Cardiac septum (tissue), 1 donor: ENCODE results near the gene CRYL1. TPM values are rescaled to one million over a fixed set of nuclear protein-coding genes. Genes with fewer than 3 reads are reported as not detected.

ENCODE experiments used
- DNase-seq: peaks from one replicate; pipeline ENCODE4 v3.0.0-alpha.2; 2020; ENCODE audit warnings: low spot score
- intact Hi-C: fragments of 100-400 bp; cut with DNase I; formaldehyde crosslinking; loops from one replicate; pipeline ENCODE4 v1.14.0; 2022
- total RNA-seq: library from RNA; stranded (reverse); fragmentation: NEBNext Ultra II Directional; extraction: Animal tissue kit (Norgen Biotek cat#: 25700); gene quantifications from one replicate; pipeline ENCODE4 v1.2.1, GENCODE V29; 2021
- donor health status: DM: no; HTN: no; CAD: no.

The CRYL1 gene
- total RNA-seq, 1 donor from 2014 or later: 20.6 TPM

GRCh38 chr13:20391597-20392452 lies 133.8 kb downstream of the CRYL1 start:
- no peak for DNase-seq
- intact Hi-C loops: no loop called here

- DNase-seq: no peak
- intact Hi-C loops: no loop called here
Observed at GRCh38 chr13:20390526-20391175, 135.0 kb downstream of the CRYL1 start.

DNA sequence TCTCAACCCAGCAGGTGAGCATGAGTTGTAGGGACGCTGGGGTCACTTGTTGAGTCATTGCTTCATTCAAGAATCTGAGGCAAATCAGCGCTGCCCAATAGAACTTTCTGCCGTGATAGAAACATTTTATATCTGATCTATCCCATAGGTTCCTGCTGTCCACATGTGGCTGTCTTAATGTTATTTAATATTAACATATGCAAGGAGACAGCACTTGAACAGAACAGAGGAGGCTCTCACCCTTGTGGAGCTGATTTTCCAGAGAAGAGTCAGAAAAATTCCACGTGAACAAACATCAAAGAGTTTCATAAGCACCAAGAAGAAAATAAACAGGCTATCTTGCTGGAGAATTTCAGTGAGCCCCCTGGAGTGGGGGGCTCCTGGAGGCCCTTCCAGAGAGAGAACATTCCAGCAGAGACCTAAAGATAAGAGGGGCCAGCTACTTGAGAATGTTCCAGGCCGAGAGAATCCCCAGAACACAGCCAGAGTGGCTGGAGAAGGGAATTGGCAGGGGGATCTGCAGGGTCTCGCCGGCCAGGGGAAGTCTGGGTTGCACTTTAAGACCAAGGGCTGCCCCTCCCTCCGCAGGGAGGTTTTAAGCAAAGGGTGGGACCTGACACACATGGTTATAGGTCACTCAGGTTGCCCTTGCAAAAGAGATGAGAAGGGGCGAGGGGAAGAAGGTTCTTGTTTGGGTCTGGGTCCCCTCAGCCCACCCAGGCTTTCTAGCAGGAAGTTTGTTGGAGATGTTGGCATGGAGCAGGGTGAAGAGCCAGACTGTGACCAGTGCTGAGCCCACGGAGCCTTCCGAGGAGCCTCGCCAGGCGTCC lies 135.7 kb downstream of the CRYL1 start:
- intact Hi-C loops: no loop called here
- no peak for DNase-seq

DNA sequence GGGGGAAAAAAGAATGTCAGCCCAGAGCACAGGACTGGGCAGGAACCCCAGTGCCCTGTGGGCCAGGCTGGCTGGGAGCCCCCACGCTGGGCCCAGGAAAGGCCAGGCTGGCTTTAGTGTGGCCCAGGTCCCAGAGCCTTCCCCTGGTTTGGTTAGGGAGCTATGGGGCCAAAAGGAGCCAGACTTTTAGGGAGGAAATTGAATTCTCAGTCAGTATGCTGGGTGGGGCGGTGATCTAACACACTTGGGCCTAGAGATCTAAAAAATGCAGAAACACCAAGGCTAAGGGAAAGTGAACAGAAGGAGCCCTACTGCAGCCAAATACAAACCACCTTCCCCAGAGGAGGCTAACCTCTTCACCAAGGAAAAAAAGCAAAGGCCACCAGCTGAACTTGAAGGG lies 137.5 kb downstream of the CRYL1 start:
- no peak for DNase-seq
- intact Hi-C loops: no loop called here

DNA sequence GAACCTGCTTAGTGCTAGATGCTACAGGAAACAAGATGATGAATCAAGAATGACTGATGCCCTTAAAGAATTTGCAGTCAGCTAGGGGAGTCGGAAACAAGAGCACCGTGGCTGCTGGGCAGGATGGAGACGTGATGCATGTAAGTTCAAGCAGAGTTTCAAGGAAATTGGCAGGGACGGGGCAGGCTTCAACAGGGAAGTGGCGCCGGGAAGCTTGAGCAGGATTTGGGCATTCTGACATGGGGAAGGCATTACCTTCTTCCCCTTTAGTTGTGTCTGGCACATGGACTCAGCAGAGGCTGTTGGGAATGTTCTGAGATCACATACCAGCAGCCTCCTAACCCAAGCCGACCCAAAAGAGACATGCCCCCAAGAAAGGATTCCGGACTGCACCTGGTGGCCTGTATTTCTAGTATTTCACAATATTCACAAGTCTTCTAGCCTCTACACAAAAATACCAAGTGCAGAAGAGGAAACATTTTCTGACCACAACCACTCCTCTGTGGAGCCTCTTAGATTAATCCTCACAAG lies 138.2 kb downstream of the CRYL1 start:
- no peak for DNase-seq
- intact Hi-C loops: no loop called here

- intact Hi-C loops: no loop called here
- DNase-seq: no peak
Observed at GRCh38 chr13:20387006-20387405, 138.7 kb downstream of the CRYL1 start.

DNA sequence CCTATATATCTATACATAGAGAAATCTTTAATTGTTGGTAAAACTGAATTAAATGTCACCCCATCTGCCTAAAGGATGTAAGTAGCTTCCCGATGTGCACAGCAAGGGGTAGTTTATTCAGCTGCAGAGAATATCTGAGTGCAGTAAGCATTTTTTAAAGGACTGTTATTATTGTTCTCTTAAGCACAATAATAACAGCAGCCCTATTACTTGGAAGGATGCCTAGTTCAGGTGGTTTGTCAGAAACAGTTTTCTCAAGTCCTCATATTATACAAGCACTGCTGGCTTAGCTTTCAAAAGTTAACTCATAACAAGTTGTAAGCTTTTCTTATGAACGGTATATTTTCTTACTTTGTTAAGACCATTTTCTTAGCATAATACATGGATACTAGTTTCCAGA lies 142.6 kb downstream of the CRYL1 start:
- DNase-seq: no peak
- intact Hi-C loops: no loop called here

- DNase-seq: no peak
- intact Hi-C loops: no loop called here
Observed at GRCh38 chr13:20381401-20381800, 144.3 kb downstream of the CRYL1 start.

- intact Hi-C loops: no loop called here
- no peak for DNase-seq
Observed at GRCh38 chr13:20378721-20379120, 146.9 kb downstream of the CRYL1 start.

- intact Hi-C loops: no loop called here
- DNase-seq: no peak
Observed at GRCh38 chr13:20377720-20378119, 147.9 kb downstream of the CRYL1 start.

DNA sequence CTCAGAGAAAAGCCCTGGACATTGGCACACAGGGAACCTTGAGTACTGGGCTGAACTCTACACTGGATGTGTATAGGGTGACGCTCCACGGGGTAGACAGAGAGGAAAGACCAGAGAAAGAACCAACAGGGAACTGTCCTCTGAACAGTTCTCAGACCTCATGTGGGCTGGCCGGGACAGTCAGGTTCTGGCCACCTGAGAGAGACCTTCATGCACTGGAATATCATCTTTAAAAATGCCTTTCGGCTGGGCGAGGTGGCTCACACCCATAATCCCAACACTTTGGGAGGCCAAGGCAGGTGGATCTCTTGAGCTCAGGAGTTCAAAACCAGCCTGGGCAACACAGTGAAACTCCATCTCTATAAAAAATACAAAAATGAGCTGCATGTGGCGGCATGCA lies 149.8 kb downstream of the CRYL1 start:
- intact Hi-C loops: no loop called here
- no peak for DNase-seq

DNA sequence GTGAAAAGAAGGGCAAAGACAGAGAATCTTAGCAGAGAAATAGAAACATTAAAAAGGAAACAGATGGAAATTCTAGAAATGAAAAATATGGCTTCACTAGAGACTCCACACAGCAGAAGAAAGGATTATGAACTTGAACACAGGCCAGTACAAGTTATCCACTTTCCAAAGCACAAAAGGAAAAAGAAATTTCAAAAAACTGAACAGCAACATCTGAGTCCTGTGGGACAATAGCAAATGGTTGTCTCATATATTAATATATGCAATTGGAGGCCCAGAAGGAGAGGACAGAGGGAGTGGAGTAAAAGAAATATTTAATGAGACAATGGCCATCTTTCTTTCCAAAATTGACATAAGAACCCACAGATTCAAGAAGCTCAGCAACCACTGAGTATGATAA lies 151.8 kb downstream of the CRYL1 start:
- intact Hi-C loops: no loop called here
- no peak for DNase-seq

DNA sequence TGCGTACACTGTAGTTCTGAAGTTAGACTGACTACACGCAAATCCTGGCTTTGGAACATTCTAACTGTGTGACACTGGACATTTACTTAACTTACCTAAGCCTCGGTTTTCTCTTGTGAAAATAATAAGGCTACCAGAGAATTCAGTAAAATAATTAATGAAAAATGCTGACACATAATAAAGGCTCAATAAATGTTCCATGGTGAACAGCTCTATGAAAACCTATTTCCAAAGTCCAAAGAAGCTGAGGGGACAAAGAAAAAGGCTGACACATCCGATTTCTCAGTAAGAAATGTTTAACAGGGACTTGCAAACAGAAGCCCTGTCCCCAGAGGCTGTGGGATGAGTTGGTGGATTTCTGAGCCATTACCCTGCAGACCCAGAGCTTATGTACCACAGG lies 153.8 kb downstream of the CRYL1 start:
- intact Hi-C loops: no loop called here
- no peak for DNase-seq

GRCh38 chr13:20370815-20371421 lies 154.7 kb downstream of the CRYL1 start:
- no peak for DNase-seq
- intact Hi-C loops: no loop called here

DNA sequence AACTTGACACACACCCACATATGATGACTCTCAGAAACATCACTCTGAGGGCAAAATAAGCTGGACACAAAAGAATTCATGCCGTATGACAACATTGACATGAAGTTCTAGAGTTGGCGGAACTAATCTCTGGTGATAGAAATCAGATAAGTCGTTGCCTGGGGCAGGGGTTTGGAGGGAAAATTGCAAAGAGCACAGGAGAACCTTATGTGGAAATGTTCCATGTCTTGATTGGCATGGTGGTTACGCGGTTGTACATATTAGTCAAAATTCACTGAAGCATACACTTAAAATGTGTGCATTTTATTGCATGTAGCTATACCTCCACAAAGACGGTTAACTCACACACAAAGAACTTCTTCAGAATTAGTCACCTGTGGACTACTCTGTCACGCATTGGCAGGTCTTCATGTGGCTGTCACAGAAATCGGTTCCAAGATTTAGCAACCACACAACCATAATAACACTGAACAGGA lies 155.7 kb downstream of the CRYL1 start:
- no peak for DNase-seq
- intact Hi-C loops: no loop called here

DNA sequence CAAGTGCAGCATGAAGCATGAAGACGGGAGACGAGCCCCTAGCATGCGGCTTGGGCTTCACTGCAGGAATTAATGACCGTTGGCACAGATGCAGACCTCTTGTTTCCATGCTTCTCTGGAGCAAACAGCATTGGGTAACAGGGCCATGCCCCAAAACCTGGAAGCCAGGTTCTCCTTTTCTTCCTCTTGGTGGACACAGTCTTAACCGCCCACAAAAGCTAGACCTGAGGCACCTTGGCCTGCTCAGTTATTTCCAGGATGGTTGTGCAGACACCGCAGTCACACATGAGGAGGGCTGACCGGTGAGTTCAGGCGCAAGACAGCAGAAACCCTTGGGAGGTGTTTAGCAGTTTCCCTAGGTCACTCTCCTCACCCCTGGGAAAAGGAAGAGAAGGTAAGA lies 159.6 kb downstream of the CRYL1 start:
- intact Hi-C loops: no loop called here
- no peak for DNase-seq

DNA sequence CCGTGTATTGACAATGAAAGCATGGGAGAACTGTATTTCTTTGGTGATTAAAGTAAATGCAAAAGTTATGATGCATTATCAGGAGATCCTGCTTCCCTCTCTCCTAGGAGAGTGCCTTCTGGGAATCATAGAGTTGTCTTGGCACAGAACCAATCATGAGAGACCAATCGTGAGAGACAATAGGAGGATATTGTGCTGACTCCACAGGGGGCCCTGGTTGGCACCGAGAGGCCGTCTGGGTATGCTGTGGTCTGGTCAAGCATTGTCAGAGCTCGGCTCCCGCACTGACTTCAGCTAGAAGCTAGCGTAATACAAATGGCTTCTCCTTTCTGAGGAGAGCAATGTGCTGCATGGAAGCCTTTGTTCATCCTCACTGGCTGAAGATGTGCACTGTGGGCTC lies 162.1 kb downstream of the CRYL1 start:
- no peak for DNase-seq
- intact Hi-C loops: no loop called here

DNA sequence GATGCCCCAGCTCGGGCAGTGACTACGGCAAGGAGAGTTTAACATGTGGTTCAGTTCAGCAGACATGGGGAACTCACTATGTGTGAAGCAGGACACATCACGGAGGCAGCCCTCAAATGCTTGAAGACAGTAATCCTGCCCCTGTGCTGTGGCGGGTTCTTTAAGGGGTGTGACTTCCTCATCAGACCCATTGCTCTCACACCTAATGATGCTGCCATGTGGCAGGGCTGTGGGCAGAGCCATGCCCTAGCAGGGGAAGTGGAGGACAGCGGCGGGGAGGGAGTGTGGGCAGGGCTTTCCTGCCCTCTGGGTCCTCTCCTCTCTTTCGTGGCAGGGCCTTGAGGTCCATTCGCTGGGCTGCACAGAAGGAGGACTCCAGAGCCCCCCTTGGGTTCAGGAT lies 162.5 kb downstream of the CRYL1 start:
- intact Hi-C loops: no loop called here
- no peak for DNase-seq

DNA sequence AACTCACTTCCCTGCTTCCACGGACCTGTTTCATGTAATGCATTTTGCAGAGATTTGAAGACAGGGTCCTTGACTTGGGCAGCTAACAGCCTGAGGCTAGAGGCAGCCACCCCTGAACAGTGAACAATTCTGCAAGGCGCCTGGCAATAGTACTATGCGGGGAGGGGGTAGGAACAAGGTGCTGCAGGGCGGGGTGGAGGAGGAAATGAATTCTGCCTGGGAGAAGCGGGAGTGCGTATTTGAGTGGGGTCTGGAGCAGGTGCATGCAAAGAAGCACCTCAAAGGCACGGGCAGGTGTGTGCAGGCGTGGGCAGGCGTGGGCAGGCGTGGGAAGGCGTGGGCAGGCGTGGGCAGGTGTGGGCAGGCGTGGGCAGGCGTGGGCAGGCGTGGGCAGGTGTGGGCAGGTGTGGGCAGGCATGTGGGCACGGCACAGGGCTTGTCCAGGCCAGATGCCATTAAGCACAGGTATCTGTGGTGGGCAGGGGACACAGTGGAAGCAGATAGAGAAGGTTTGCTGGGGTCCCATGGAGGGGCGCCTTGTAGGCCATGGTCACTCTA lies 163.1 kb downstream of the CRYL1 start:
- no peak for DNase-seq
- intact Hi-C loops: no loop called here
